GM06990 (cell line): ENCODE measurements around the gene GSE1.

Source experiments
- DNase-seq: peaks from one replicate; pipeline ENCODE4 v3.0.0-alpha.2; 2011; ENCODE audit not compliant: insufficient read length; ENCODE audit errors: extremely low read depth
- H3K27me3 ChIP-seq: replicated peaks from 2 replicates; pipeline ENCODE4 v1.6.0; 2011; ENCODE audit warnings: low read length; ENCODE audit not compliant: control insufficient read depth, insufficient read depth
- H3K36me3 ChIP-seq: 2 replicates; pipeline ENCODE4 v1.5.1; 2011; ENCODE audit warnings: low read length; ENCODE audit not compliant: control insufficient read depth, insufficient read depth
- H3K4me3 ChIP-seq: replicated peaks from 2 replicates; pipeline ENCODE4 v1.5.1; 2011; ENCODE audit warnings: low read depth, mild to moderate bottlenecking, control low read depth, low read length
- TF ChIP-seq, protein P1 (sequence below): IDR thresholded peaks from 2 replicates; pipeline ENCODE4 v1.5.1; 2011; ENCODE audit warnings: low read length, control low read depth, mild to moderate bottlenecking, inconsistent platforms; ENCODE audit not compliant: insufficient read depth, poor library complexity, severe bottlenecking

GSE1 gene

DNA sequence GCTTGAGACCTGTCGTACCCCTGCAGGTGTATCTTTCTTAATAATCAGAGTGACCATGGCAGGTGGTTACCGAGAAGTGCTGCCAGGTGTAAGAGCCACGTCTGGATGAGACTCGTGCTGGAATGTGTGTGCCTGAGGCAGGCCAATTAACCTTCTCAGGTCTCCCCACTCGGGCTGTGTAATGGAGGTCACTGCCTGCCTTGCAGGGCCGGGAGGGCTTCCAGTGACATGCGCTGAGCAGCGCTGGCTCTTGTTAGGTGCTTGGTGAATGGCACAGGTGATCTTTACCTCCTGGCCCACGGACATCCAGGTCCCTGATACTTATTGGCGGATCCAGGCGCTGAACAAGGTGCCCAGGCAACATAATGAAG is 4.6 kb upstream of the GSE1 start:
- no peak for DNase-seq
- Histone ChIP-seq H3K4me3 (no peak overlapping the region), H3K27me3 (no peaks in the 10 kb centered on the region), H3K36me3 (no peaks in the 10 kb centered on the region)
- TF ChIP-seq, protein P1, sequence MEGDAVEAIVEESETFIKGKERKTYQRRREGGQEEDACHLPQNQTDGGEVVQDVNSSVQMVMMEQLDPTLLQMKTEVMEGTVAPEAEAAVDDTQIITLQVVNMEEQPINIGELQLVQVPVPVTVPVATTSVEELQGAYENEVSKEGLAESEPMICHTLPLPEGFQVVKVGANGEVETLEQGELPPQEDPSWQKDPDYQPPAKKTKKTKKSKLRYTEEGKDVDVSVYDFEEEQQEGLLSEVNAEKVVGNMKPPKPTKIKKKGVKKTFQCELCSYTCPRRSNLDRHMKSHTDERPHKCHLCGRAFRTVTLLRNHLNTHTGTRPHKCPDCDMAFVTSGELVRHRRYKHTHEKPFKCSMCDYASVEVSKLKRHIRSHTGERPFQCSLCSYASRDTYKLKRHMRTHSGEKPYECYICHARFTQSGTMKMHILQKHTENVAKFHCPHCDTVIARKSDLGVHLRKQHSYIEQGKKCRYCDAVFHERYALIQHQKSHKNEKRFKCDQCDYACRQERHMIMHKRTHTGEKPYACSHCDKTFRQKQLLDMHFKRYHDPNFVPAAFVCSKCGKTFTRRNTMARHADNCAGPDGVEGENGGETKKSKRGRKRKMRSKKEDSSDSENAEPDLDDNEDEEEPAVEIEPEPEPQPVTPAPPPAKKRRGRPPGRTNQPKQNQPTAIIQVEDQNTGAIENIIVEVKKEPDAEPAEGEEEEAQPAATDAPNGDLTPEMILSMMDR: no peak

DNA sequence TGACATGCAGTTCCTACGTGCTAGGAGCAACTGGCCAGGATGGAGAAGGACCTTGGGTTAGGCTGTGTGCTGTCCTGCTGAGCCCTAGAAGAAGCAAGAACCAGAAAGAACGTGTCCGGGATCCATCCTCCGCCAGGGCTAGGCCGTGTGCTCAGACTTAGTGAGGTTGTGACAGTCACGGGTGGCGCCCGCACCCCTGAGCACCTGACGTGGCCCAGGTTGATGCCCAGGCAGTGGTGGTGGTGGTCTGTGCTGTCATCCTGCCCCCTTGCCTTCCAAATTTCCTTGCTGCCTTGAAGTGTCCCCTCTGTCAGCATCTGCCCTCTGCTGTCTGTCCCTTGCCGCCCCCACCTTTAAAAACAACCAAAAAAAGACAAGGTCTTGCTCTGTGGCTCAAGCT is 4.2 kb upstream of the GSE1 start:
- H3K36me3 ChIP-seq: no peaks in the 10 kb centered on the region
- H3K4me3 ChIP-seq: no peak overlapping the region
- TF ChIP-seq, protein P1: no peak
- H3K27me3 ChIP-seq: no peaks in the 10 kb centered on the region
- DNase-seq: no peak

DNA sequence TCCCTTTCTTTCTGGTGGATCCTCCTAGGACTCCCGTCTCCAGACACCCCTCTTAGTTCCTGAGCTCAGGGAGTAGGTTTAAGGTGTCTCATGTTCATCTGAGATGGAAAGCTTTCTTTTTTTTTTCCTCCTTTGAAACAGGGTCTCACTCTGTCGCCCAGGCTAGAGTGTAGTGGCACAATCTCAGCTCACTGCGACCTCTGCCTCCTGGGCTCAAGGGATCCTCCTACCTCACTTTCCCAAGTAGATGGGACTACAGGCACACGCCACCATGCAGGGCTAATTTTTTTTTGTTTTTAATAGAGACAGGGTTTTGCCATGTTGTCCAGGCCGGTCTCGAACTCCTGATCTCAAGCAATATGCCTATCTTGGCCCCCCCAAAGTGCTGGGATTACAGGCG is 3.6 kb upstream of the GSE1 start:
- no peak for DNase-seq
- Histone ChIP-seq H3K4me3 (no peak overlapping the region), H3K36me3 (no peaks in the 10 kb centered on the region), H3K27me3 (no peaks in the 10 kb centered on the region)
- TF ChIP-seq, protein P1: no peak

DNA sequence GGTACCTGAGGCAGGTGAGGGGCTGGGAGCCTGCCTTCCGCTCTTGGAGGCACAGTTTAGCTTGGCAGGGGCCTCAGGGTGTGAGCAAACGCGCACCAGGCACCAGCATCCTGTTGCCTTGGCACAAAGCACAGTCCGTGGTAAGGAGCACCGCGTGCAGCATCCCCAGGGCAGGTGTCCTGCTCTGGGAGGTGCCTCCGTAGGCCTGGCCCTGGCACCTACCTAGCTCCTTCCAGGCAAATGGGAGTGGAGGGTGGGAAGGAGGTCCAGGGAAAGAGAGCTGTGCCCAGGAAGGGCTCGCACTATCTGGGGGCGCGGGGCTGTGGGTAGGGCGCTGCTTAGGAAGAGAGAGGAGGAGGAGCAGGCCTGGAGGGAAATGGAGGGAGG is 3.1 kb upstream of the GSE1 start:
- no peaks in the 10 kb centered on the region for H3K27me3 ChIP-seq
- TF ChIP-seq, protein P1: no peak
- no peak overlapping the region for H3K4me3 ChIP-seq
- no peaks in the 10 kb centered on the region for H3K36me3 ChIP-seq
- DNase-seq: no peak

DNA sequence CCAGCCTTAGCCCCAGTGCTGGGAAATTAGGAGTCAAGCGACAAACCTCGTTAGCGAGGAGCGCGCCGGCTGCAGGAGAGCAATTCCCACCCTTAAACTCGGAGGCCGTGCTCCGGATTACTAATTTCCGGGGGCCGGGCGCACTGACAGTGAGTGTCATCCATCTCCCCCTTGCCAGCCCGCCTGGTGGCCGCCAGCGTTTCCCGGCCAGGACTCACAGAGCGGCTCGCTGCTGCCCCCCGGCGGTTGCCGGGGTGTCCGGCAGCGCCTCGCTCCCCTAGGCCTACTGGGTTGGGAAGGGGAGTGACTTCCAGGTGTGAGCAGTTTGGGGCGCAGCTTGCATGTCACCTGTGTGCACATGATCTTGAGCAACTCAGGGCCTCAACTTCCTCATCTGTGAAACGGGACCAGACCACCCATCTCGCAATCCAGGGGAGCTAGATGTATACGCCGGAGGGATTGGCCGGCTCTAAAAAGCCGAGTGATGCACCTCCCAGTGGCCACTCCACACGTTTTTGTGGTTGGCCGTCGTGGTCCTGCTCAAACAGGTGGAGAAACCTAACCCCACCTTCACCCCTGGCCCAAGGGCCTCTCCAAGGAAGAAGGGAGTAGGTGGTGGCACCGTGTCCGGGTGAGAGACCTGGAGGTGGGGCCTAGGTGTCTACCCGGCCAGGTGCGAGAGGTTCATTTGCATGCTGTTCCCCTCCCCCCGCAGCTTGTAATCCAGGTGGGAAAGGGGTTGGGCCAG is 2.5 kb upstream of the GSE1 start:
- Histone ChIP-seq H3K36me3 (no peaks in the 10 kb centered on the region), H3K4me3 (peak overlapping the region; percentile 58), H3K27me3 (no peaks in the 10 kb centered on the region)
- DNase-seq: peak; percentile 90
- TF ChIP-seq, protein P1: peak; percentile 96

DNA sequence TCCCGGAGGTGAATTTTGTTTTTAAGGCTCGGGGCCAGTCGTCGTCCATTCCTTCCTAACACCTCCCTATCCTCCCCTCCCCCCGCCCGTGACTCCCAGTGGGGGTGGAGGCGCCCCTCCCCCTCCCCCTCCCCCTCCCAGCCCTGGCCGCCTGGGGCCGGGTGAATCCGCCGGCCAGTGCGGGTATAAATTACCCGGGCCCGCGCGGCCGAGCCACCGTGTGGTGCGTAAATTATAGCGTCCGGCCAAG is 2.0 kb upstream of the GSE1 start:
- no peak for DNase-seq
- H3K27me3 ChIP-seq: no peaks in the 10 kb centered on the region
- TF ChIP-seq, protein P1: no peak
- H3K36me3 ChIP-seq: no peaks in the 10 kb centered on the region
- peak overlapping the region; percentile 58 for H3K4me3 ChIP-seq
